Measurements from ENCODE around the gene CACNG3.
"Not testable (repeated sequence)": the region's sequence is repeated elsewhere in the genome, so short reads cannot be mapped to it uniquely, and the experiment has no call there.

The CACNG3 gene

GRCh38 chr16:24279982-24280515, 23.9 kb downstream of the CACNG3 start:
- no peak for DNase-seq

DNA sequence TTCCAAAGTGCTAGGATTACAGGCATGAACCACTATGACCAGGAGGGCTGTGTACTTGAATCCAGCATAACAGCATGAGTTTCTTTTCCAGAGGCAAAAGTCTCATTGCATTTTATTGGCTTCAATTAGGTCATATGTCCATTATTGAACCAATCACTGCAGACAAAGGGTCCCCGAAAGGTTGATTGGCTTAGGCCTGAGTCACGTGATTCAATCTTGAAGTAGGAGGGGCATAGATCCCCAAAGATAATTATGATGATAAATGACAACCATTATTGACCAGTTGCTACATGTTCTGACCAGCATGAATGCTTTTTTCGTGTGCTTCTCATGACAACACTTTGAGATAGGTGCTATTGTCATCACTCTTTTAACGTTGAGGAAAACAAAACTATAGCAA, 25.3 kb downstream of the CACNG3 start:
- no peak for DNase-seq

DNA sequence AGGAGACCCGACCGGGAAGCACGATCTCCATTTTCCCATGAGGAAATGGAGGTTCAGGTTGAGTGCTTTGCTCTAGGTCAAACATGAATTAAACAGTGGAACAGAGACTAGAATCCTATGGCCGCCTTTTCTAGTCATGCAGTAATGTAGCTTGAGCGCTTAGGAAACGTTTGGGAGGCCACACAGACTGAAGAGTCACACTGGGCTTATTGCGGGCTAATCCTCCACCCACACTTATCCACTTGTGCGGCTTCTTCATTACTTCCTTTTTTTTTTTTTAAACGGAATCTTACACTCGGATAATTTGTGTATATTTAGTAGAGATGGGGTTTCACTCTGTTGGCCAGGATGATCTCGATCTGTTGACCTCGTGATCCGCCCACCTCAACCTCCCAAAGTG, 26.0 kb downstream of the CACNG3 start:
- no peak for DNase-seq

DNA sequence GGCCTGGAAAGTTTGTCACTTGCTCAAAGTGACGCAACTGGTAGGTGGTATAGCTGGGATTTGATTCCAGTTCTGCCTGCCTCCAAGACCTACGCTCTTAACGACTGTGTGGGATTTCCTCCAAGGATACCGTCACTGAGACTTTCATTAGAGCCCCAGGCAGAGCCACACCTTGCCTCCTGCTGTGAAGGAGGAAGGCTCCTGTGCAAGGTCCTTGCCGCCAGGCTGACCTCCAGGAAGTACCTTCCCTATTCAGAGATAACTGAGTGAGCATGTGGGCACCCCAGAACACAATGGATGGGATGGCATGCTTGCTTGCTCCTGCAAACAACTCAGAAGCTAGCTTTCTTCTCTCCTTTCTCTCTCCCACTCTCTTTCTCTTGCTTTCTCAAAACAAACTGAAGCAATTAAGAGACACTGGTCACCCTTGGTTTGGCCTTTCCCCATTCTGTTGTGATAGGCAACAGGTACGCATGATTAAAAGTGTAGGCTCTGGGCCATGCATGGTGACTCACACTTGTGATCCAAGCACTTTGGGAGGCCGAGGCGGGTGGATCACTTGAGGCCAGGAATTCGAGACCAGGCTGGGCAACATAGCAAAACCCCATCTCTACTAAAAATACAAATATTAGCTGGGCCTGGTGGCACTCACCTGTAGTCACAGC, 30.7 kb downstream of the CACNG3 start:
- DNase-seq: no peak

DNA sequence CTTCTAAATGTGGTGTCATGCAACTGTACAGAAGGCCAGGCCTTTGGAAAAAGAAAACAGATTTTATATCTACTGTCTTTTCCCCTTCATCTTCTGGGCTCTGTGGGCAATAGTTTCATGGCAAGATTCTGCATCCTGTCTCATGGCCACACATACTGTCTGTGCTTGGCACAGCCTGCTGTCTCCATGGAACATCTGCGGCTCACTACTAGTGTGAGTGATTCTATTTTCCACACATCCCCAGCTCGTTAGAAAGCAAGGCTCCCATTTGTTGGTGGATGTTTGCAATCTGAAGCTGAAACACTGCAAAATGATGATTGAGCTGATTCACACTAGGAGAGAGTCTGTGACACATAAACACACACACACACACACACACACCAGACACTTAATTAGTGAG, 32.4 kb downstream of the CACNG3 start:
- DNase-seq: no peak

GRCh38 chr16:24289166-24289700, 33.1 kb downstream of the CACNG3 start:
- no peak for DNase-seq

DNA sequence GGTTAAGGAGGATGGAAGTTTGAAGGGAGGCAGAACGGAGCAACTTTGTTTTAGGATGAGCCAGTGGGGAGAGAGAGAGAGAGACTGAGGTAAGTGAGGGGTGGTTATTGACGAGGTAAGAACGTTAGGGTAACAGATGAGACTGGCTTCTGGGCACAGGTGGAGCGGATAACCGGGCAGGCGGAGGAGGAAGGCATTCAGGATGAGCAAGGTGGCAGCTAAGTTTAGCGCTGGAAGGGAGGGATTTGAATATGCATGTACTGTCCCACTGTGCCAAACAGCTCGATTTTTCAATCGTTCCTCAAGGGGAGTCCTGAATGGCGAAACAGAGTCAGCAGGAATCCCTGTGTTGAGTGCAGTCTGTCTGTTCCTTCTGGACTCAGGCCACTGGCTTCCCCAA, 35.8 kb downstream of the CACNG3 start:
- DNase-seq: no peak

DNA sequence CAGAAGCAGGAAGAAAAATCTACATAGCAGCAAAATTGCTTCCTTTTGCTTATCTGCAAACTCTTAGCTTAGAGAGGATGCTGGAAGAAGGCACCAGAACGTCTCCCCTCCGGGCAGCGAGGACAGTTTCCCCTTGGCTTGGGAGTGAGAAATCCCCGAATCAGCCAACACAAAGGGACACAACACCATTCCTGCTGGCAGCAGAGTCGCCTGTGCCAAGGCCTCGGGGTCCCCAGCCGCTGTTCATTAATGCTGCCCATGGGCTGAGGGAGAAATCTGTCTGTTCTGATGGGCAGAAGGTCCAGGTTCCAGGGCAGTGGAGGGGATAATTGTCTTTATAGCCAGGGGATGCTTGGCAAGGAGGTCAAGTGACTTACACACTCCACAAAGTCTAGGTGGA, 38.0 kb downstream of the CACNG3 start:
- DNase-seq: no peak

DNA sequence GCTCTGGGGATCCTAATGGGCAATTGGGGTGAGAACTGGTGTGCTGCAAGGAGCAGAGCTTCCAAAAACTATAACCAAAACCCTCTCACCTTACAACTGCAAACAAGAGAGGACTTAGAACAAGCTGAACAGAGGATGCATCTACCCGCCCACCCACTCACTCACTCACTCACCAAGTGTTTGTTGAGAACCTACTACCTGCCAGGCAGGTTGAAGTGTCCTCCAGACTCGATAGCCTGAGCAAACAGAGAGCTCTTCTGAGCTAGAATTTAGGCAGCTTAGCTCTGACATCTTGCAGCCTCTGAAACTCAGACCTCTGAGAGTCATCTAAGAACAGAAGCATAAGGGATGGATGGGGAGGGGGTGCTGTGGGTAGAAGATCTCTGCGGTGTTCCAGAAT, 41.2 kb downstream of the CACNG3 start:
- DNase-seq: no peak

GRCh38 chr16:24298548-24299167, 42.5 kb downstream of the CACNG3 start:
- no peak for DNase-seq

GRCh38 chr16:24300750-24301149, 44.6 kb downstream of the CACNG3 start:
- DNase-seq: not testable (repeated sequence)

DNA sequence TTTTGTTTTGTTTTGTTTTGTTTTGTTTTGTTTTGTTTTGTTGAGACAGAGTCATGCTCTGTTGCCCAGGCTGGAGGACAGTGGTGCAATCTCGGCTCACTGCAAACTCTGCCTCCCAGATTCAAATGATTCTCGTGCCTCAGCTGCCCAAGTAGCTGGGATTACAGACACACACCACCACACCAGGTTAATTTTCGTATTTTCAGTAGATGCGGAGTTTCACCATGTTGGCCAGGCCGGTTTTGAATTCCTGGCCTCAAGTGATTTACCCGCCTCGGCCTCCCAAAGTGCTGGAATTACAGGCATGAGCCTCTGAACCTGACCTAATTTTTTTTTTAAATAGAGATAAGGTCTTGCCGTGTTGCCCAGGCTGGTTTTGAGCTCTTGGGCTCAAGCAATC, 46.5 kb downstream of the CACNG3 start:
- no peak for DNase-seq

DNA sequence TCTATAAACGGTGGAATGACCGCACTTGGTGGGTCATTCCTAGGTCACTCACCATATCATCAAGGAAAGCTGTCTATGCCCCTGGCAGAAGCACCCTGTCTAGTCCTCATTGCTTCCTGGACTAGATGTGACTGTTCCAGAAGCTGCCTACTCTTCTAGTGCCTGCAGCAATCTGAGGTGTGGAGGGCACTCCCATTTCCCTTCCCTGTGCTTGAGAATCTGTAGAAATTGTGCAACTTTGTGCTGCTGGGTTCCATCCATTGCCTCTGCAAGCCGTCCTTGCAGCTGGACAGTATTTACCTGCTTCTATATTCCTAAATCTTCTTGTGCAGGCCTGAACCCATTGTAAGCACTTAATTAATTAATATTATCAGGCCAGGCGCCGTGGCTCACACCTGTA, 52.1 kb downstream of the CACNG3 start:
- DNase-seq: no peak

DNA sequence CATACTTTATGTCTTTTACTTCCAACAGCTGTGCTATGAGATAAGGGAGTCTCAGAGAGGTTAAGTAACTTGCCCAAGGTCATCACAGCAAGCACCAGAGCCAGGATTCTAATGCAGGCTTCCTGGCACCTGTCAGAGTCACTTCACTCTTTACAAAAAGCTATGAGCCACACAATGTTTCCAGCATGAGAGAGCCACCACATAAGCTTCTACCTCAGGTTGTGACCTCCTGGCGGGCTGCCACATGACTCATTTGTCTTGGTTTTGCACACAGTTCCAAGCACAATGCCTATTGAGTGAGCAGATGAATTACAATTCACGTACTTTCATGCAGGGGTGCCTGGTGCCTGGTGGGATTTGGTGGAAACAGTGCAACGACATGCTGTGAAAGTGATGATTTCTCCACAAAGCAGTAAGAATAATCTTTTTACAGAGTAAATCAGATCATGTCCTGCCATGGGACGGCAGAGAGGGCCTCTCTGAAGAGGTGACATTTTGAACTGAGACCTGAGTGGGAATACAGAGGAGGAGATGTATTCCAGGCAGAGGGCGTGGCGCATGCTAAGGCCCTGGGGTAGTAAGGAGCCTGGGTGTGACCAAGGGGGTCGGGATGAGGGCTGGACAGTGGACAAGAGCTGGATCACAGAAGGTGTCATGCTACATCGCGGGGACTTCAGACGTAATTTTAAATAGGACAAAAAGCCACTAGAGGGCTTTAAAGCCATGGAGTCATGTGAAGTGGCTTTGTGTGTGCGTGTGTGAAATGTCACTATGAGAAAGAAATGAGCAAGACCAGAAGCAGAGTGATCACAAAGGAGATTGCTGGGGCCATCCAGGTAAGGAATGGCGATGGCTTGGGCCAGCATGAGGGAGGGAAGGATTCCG, 53.4 kb downstream of the CACNG3 start:
- DNase-seq: no peak

GRCh38 chr16:24315343-24315742, 59.2 kb downstream of the CACNG3 start:
- no peak for DNase-seq

GRCh38 chr16:24318680-24319079, 62.5 kb downstream of the CACNG3 start:
- DNase-seq: no peak

GRCh38 chr16:24319126-24319814, 63.1 kb downstream of the CACNG3 start:
- DNase-seq: no peak

GRCh38 chr16:24322106-24322505, 66.0 kb downstream of the CACNG3 start:
- DNase-seq: no peak

GRCh38 chr16:24324421-24324820, 68.3 kb downstream of the CACNG3 start:
- no peak for DNase-seq

- no peak for DNase-seq
Observed at GRCh38 chr16:24328835-24329452, 72.8 kb downstream of the CACNG3 start.

DNA sequence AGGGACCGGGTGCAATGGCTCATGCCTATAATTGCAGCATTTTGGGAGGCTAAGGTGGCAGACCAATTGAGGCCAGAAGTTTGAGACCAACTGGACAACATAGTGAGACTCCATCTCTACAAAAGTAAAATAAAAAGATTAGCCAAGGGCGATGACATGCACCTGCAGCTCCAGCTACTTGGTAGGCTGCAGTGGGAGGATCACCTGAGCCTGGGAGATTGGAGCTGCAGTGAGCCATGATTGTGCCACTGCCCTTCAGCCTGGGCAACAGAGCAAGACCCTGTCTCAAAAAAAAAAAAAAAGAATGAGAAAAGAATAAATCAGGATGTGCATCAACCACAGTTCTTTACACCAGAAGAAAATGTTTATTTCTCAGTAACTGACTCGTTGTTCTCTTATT, 76.0 kb downstream of the CACNG3 start:
- DNase-seq: no peak

- no peak for DNase-seq
Observed at GRCh38 chr16:24332582-24333090, 76.5 kb downstream of the CACNG3 start.
